Stimulated activated CD4-positive, alpha-beta T cell treated with anti-CD3 and anti-CD28 coated beads, Interleukin-12 subunit alpha, Interleukin-12 subunit beta, amount 100 ng/mL, for 4 hours (primary cell): ENCODE data around the gene ATP2C1.
"Not testable (repeated sequence)": the region's sequence is repeated elsewhere in the genome, so short reads cannot be mapped to it uniquely, and the experiment has no call there.

Source experiments
- DNase-seq: peaks from one replicate; pipeline ENCODE4 v3.0.0-alpha.2; 2020

The ATP2C1 gene

DNA sequence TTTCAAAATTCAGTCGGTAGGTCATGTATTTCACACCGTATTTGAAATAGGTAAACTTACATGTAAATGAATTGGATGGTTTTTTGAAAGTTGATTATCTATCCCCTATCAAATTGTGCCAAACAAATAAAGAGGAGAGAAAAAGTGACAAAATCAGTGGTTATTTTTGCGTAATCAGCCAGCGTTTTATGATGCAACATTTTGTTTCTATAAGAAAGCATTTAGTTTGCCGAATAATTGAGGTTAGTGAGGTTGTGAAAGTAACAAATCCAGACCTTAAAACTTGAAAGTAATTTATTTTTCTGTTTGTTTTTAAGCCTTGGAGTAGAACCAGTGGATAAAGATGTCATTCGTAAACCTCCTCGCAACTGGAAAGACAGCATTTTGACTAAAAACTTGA lies 103.4 kb downstream of the ATP2C1 start:
- DNase-seq = no peak

DNA sequence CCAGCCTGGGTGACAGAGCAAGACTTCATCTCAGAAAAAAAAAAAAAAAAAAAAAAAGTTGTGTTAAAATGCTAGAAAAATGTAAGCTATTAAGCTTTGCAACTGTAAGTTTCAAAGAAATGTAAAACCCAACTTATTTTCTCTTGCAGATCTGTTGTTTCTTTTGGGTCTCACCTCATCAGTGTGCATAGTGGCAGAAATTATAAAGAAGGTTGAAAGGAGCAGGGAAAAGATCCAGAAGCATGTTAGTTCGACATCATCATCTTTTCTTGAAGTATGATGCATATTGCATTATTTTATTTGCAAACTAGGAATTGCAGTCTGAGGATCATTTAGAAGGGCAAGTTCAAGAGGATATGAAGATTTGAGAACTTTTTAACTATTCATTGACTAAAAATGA lies 107.2 kb downstream of the ATP2C1 start:
- DNase-seq = no peak

DNA sequence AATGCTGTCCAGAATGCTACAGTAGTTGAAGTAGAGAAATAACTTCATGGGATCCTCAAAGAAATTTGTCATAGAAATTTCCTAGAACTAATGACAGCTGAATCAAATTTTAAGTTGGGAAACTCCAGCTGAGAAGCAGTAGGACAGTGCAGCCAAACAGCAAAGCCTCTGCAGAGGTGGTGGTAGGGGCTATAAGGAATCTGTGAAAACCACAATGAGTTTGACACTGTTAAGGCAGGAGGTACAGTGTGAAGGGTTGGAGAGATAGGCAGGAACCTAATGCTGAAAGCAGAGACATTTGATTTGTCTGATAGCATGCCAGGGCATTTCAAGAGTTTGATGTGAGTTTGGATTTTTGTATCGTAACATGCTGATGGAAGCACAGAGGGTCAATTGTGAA lies 110.7 kb downstream of the ATP2C1 start:
- no peak for DNase-seq

DNA sequence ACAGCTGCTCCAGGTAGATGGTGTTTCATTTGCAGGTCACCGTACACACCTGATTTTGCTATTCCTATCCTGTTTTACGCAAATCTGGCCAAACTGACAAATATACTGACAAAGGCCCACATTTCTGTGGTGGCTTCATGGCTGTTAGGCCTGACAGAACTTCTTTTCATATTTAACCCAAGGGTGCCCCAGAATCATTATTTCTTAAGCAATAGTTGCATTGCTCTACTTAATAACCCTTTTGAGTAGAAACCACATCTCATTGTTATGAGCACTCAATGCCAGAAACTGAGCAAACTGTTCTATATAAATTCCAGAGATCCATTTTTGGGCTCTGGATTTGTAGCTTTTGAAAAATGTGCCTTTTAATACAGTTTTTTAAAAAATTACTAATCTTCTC lies 113.4 kb downstream of the ATP2C1 start:
- DNase-seq = no peak

DNA sequence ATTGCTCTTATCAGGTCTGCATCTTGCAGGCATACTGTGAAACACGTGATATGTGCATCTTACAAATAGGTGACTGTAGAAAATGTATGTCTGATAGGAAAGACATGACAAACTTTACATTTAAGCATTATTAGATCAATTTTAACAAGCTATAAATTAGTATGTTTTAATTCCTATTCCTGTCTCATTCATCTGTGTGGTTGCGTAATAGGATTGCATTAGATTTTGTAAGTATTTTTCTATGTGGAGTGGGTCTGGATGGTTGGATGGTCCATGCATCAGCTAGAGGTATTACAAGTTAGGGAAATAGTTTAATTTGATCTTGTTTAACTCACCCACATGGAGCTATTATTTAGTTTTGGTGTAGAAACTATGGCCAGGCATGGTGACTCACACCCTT lies 113.9 kb downstream of the ATP2C1 start:
- DNase-seq = no peak

DNA sequence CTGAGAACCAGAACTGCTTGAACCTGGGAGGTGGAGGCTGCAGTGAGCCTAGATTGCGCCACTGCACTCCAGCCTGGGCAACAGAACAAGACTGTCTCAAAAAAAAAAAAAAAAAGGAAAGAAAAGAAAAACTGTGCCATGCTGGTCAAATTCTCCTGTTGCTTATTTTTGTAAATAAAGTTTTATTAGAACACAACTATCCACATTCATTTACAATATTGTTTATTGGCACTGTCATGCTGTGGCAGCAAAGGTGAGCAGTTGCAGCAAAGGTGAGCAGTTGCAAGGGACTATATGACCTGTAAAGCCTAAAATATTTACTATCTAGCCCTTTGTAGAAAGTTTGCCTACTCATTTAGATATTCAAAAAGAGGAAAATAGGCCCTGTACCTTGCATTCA lies 114.4 kb downstream of the ATP2C1 start:
- no peak for DNase-seq

DNA sequence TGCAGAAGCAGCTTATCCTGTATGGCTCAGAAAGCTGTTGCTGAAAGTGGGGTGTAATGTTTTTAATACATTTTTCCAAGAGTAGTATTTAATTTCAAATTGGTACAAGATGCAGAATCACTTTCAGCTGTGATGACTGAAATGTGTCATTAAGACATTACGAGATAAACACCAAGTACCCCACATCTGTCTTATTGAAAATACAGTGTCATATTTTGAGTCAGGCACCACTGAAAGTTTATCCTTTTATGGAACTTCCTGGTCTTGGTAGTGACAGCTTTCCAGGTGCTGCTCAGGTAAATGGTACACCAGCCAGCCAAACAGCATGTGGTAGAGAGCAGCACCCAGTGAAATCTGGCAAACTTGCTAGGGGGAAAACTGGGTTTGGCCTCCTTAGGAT lies 115.8 kb downstream of the ATP2C1 start:
- no peak for DNase-seq

DNA sequence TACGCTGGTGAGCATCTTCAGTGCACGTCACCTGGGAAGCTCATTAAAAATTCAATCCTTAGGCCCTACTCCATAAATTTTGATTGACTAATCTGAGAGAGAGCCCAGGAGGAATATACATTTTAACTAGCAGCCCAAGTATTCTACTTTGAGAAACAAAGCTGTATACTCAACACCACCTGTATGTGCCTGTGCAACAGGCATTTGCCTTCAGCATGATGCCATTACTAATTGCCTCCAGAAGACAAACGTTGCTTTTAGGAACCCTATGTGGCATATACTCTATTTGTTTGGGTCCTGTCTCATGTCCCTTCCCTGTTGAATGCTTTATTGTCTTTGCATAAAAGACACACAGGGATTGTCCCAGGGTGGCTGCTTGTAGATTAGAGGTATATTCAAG lies 125.1 kb downstream of the ATP2C1 start:
- DNase-seq = no peak

DNA sequence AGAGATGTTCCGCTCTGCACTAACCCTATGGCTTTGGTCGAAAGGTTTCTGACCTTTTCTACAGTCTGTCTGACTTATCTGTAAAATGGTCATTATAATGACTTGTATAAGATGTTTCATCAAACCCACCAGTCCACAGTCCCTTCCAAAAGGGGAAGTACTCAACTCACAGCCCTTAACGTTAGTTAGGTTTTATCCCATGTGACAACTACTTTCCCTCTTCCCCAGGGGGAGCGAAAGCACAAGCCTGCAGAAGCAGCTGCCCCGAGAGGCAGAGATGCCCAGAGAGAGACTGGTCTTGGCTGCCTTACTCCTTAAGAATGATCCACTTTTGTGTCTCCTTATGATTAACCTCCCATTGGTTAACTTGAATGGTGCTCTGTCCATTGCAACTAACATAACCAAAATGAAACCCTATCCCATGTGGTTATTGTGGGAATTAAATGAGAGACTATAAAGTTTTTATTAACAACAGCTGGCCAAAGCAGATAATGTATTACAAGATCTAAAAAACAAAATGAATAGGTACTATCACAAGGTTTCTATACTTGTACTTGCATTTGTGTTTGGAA lies 126.3 kb downstream of the ATP2C1 start:
- DNase-seq = no peak

DNA sequence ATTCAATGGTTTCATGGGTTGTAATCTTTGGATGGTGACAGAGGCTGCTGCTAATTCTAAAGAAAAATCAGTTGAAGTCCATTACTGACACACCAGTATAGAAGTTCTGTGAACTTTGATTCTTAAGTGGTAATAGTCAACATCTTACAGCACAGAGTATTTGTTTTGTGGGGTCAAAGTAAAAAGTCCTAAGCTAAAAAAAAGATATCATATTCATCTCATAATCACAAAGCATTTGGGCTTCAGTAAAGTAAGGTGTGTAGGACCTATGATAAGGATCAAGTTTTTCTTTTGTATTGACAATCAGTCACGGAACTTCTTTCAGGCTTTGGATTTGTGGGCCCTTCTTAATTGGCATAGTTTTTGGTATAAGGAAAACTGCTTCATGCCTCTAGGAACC lies 131.7 kb downstream of the ATP2C1 start:
- DNase-seq = no peak

DNA sequence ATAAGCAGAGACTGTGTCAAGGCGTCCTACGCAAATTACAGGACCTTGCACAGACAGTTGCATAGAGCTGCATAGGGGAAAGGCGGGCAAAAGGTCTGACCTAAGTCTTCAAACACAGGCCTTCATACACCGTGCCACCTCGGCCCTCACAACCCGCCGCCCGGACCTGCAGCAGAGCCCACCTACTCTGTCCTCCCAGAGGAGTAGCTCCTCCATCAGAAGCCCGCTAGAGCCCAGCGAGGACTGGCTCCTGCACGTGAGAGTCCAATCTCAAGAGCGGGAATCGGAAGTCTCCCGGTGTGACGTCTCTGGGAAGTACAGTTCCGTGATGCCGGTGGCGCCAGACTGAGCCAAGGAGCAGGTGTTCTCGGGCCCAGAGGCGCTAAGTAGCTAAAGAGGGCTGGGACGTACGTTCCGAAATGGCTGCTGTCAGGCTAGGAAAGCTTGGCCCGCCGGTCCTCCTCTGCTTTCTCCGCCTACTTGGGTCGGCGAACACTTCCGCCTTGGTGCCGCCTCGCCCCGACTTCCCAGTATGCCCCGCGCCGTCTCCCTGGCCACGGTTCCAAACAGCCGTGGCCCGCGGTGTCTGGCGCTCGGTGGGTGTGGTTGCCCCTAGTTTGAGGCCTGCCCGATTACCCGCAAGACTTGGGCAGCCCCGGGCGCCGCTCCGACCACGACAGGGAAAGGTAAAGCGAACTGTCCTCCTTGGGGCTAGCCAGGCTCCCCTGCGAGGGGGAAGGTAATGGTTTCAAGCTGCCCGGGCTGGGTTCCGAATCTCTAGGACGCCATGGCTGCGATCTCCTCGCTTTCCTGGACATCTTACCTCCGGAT lies 132.7 kb downstream of the ATP2C1 start, which contains the start of the genes ASTE1 and NEK11:
Gene ASTE1 (minus strand): TSS at position 505 of the 831 bp plus-strand sequence. CDS start 1,519 bp downstream, outside the sequence.
Gene NEK11 (plus strand): TSS at position 557 of the 831 bp plus-strand sequence. CDS start 2,832 bp downstream, outside the sequence.
- peak; percentile 84 for DNase-seq

DNA sequence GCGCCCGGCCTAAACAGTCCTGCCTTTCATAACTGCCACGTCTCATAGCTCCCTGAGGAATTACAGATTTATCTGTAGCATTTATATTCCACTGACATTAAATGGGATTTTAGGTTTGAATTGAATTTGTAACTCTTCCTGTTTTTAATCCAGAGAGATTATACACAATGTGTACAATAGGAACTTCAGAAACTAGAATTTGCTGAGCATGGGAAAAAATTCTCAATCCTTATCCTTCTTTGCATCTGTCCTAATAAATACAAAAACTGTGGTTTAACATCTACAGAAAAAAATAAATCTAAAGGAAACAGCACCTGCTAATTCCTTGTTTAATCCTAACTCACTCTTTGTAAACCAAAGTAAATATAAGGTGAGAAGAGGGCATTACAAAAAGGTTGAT lies 135.0 kb downstream of the ATP2C1 start:
- no peak for DNase-seq

DNA sequence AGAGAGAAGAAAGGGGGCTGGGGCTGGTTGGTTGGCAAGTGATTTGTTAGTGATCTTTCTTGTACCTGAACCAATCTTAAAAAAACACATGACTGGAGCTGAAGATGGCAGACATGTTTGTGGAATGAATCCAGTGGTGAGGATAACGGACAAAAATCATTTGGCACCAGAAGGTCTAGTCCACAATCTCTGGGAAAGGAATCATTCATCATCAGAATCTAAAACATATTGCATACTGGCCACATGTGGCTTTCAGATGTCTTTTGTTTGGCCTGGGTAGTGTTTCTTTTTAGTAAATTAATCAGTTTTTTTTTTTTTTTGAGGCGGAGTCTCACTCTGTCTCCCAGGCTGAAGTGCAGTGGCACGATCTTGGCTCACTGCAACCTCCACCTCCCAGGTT lies 137.8 kb downstream of the ATP2C1 start:
- DNase-seq = no peak

DNA sequence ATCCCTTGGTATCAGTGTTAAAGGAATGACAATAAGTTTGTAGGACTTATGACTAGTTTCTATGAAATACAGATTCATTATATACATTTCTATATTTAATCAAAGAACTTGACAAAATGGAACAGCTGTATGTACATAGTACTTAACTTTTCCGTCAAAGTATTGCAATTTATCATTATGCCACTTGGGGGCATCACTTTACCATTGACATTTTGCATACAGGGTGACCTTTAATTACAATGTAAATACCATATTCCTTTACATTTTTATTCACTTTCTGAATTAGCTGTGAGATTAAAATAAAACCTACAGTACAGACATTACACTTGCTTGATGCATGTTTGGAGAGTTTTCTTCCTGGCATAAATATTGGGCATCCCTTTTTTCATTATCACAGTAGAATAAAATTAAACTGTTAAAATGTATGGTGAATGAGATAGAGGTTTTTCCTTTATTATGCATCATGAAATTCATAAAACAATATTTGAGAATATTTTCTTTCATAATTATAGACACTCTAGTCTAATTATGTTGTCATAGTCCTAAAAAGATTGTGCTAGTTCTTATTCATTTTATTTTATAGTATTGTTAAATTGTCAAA lies 139.7 kb downstream of the ATP2C1 start:
- no peak for DNase-seq

DNA sequence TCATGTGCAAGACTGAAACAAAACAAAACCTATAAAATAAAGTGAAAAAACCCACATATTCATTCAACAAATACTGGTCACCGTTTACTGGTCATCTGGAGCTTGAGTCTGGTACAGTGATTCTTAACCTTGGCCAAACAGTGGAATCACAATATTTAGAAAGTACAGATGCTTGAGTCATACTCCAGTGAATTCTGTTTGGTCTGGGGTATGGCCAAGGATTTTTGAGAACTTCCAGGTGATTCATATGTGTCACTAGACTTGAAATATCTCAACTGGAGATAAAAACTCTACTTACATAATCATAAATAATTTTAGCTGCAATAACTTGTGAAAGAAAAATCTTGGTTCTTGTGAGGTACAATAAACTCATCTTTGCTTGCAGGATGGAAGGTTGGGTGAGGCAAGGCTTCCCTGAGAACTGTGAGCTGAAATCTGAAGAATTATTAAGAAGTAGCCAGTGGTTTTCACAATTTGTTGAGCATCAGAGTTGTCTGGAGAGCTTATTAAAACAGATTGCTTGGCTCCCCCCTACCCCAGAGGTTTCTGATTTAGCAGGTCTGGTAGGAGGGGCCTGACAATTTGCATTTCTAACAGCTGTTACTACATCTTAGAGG lies 142.4 kb downstream of the ATP2C1 start:
- DNase-seq = no peak

DNA sequence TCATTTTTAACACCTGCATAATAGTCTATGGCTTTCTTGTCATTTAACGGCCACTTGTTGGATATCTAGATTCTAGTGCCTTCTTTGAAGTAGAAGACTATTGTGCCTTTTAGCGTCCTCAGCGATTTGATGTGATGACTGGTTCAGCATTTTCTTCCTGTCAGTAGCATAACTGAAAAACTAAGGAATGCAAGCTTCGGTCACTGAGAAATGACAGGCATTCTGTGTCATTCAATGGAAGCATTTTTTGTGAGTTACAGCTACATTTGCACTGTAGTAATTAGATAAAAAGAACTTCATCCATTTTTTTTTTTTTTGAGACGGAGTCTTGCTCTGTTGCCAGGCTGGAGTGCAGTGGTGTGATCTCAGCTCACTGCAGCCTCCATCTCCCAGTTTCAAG lies 143.1 kb downstream of the ATP2C1 start:
- no peak for DNase-seq

DNA sequence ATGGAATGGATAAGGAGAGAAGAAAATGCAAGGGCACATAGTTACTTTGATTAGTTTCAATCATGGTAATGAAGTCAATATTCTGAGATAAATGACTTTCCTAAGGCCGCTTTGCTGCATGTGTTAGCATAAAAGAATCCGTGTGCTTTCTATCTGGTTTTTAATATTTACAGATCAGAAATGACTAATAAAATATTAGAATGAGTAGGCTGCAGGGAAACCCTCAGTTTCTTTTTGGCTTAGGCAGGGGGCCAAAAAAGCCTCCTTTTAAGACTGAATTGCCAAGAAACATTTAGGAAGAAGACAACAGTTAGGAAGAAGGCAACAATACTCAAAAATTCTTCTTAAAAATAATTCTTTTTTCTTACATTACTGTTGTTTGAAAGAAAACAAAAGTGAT lies 144.4 kb downstream of the ATP2C1 start:
- no peak for DNase-seq

DNA sequence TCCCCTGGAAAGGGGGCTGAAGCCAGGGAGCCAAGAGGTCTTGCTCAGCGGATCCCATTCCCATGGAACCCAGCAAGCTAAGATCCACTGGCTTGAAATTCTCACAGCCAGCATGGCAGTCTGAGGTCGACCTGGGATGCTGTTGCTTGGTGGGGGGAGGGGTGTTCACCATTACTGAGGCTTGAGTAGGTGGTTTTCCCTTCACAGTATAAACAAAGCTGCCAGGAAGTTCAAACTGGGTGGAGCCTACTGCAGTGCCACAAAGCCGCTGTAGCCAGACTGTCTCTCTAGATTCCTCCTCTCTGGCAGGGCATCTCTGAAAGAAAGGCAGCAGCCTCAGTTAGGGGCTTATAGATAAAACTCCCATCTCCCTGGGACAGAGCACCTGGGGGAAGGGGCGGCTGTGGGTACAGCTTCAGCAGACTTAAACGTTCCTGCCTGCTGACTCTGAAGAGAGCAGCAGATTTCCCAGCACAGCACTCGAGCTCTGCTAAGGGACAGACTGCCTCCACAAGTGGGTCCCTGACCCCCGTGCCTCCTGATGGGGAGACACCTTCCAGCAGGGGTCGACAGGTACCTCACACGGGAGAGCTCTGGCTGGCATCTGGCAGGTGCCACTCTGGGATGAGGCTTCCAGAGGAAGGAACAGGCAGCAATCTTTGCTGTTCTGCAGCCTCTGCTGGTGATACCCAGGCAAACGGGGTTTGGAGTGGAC lies 148.5 kb downstream of the ATP2C1 start:
- DNase-seq = not testable (repeated sequence)

DNA sequence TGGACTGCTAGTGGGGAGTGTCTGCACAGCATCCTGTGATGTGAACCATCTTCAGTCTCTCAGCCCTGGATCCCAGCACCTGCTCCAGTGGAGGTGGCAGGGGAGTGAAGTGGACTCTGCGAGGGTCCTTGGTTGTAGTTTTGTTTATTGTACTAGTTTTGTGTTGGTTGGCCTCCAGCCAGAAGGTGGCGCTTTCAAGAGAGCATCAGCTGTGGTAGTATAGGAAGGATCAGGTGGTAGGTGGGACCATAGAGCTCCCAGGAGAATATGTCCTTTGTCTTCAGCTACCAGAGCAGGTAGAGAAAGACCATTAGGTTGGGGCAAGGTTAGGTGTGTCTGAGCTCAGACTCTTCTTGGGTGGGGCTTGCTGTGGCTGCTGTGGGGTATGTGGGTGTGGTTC lies 153.7 kb downstream of the ATP2C1 start:
- no peak for DNase-seq

DNA sequence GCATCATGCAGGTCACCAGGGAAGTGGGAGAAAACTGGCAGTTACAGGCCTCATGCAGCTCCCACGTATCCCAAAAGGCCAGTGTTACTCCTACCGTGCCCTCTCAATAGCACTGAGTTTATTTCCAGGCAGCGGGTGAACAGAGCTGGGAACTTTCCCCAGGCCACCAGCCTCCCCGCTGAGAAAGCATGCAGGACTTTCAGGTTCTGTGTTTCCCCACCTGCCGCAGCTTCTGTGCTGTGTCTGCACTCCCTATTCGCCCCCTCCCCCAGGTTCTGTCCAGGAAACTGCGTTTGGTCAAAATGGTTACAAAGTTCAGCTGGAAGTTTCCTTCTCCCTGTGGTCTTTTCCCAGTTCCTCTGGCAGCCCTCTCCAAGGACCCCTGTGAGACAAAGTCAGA lies 154.1 kb downstream of the ATP2C1 start:
- DNase-seq = no peak

DNA sequence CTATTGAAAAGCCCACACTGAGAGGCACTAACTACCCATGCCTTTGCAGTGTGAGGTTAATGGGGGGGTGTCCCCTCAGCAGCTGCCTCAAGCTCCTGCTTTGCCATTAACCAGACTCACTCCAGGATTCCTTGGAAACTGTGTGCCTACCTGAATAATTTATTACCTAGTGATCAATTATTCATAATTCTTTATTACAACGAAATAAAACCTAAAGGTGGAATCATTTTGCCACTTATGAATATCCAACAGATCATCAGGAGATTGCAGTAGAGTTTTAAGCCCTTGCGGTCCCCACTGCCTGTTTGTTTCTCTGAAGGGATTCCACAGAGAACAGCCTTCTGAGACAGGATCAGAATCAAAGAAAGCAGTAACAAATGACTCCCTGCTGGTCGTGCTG lies 156.1 kb downstream of the ATP2C1 start:
- no peak for DNase-seq

DNA sequence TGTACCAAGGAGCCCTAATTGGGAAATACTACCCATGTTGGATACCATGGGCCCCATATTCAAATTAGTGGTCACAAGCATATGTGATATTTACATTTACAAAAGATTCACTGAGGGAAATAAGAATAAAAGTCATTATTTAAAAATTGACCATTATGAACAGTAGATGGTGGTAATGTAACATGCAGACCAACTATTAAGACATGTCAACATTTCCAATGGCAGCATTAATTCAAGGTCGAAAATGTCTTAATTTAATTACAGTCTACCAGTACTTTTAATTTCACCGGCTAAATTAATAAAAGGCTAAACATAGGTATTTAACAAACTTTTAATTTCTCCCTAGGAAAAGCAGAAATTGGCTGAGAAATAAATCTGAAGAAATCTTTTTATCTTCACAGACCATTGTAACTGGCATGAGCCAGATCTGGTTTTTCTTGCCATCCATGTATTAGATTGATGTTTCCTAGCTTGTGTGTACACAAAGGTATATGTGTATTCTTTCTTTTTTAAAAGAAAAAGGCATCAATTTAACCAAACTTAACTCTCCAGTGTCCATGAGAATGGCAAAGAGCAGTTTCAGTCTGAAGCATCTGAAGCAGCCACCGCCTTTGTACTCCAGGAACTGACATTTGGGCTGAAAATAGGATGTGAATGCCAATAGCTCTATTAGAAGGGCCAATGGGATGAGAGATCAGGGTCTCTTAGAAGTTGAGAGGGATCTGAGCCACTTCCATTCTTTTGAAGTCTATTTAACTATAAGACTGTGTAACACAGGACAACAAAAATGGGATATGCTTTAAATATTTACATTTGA lies 159.4 kb downstream of the ATP2C1 start:
- DNase-seq = no peak
